Large intestine (tissue), 3 donors: Measurements from ENCODE around the gene SMC3. TPM values are rescaled to one million over a fixed set of nuclear protein-coding genes. Genes with fewer than 3 reads are reported as not detected.
"Not testable (repeated sequence)": the region's sequence is repeated elsewhere in the genome, so short reads cannot be mapped to it uniquely, and the experiment has no call there.

Source experiments
- DNase-seq, 2 donors: peaks; one replicate each; pipeline versions ENCODE4 v3.0.0 to v3.0.0-alpha.2; 2013
- H3K27ac ChIP-seq: one replicate; pipeline ENCODE4 v1.5.1; 2013; ENCODE audit warnings: low read length
- H3K27me3 ChIP-seq: 2 replicates; pipeline ENCODE4 v1.6.1; 2013; ENCODE audit warnings: low read length; ENCODE audit not compliant: control insufficient read depth, insufficient read depth
- H3K36me3 ChIP-seq: 2 replicates; pipeline ENCODE4 v1.6.1; 2013; ENCODE audit warnings: low read length; ENCODE audit not compliant: control insufficient read depth, insufficient read depth
- H3K4me1 ChIP-seq: one replicate; pipeline ENCODE4 v1.6.1; 2013; ENCODE audit warnings: low read length; ENCODE audit not compliant: control insufficient read depth, insufficient read depth
- H3K4me3 ChIP-seq: one replicate; pipeline ENCODE4 v1.5.1; 2013; ENCODE audit warnings: low read length
- H3K9me3 ChIP-seq: one replicate; pipeline ENCODE4 v1.6.1; 2013; ENCODE audit warnings: mild to moderate bottlenecking, low read depth, low read length, moderate library complexity; ENCODE audit not compliant: control insufficient read depth
- WGBS: methylation state at CpG from one replicate; pipeline ENCODE4 v1.1.5; 2013; ENCODE audit warnings: low lambda C conversion rate; ENCODE audit not compliant: insufficient coverage; 5-methylcytosine and 5-hydroxymethylcytosine counted together
- polyA plus RNA-seq: library from polyadenylated mRNA; unstranded; fragments of 120-200 nt; gene quantifications from one replicate; pipeline ENCODE4 v1.2.1, GENCODE V29; 2013

SMC3 gene
- polyA plus RNA-seq, 1 donor: 62.6 TPM

GRCh38 chr10:110528997-110529524 lies 38.4 kb upstream of the SMC3 start:
- not testable (repeated sequence) for DNase-seq, H3K27me3 ChIP-seq, H3K9me3 ChIP-seq, H3K27ac ChIP-seq, H3K36me3 ChIP-seq, H3K4me3 ChIP-seq
- WGBS: no CpG with 5 or more reads among the region's 8 CpGs
- peaks cover 17% of the 10 kb centered on the region for H3K4me1 ChIP-seq

DNA sequence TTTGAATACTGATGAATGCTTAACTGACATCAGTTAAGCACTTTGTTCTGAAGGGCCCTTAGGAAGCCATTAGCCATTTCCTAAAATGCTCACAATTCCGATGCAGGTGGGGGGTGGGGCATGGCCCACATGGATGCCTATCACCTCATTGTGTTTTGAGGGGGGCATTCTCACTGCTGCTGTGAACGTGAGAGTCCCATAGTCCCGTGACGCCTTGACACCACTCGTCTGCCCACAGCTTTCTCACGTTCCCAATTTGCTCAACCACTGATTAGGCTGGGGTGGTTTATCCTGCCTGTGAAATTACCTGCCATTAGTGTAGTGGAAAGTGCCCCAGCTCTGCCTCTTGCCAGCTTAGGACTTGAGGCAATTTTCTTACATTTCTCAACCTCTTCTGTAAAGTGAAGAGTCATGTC lies 37.9 kb upstream of the SMC3 start:
- Histone ChIP-seq H3K27ac (no peak overlapping the region), H3K9me3 (no peaks in the 10 kb centered on the region), H3K4me3 (no peak overlapping the region), H3K27me3 (no peaks in the 10 kb centered on the region), H3K36me3 (no peaks in the 10 kb centered on the region), H3K4me1 (peaks cover 17% of the 10 kb centered on the region)
- no peak for DNase-seq
- WGBS: no CpG with 5 or more reads among the region's 6 CpGs

DNA sequence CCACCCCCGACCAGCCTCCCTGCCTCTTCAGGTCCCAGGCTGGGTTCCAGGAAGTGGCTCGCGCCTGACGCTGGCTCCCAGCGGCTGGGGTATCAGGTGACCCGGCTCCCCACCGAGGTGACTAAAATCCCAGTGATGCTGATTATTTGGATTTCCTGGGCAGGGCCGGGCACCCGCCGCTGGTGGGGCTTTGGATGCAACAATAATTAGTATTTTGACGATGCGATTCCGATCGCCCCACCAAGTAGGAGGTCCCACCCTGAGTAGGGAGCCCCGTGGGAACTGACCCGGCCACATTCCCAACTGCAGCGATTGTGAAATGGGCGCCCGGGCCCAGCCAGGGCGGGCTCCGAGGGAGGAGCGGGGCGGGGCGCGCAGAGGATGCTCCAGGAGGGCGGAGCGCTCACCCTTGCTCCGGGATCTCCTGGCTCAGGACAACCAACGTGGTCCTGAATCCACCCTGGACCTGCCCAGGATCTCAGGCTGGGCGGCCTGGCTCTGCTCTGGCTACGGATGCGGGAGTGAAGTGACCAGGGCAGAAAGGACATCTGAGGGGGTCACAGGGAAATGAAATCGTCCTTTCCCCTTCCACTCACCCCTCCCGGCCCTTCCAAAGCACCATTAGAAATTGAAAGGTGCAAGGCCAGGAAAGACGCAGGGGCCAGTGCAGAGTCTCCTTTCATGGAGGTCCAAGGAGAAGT lies 37.2 kb upstream of the SMC3 start:
- peak; percentile 39 to 73 for DNase-seq
- Histone ChIP-seq H3K27me3 (no peaks in the 10 kb centered on the region), H3K27ac (no peak overlapping the region), H3K4me3 (peak overlapping the region; percentile 21), H3K4me1 (peaks cover 10% of the 10 kb centered on the region), H3K9me3 (no peaks in the 10 kb centered on the region), H3K36me3 (no peaks in the 10 kb centered on the region)
- WGBS: no CpG with 5 or more reads among the region's 35 CpGs

GRCh38 chr10:110531687-110532086 lies 35.8 kb upstream of the SMC3 start:
- Histone ChIP-seq H3K9me3 (no peaks in the 10 kb centered on the region), H3K4me3 (no peak overlapping the region), H3K27ac (no peak overlapping the region), H3K36me3 (no peaks in the 10 kb centered on the region), H3K27me3 (no peaks in the 10 kb centered on the region), H3K4me1 (peaks cover 2% of the 10 kb centered on the region)
- WGBS: no CpG with 5 or more reads among the region's 2 CpGs
- DNase-seq: no peak

GRCh38 chr10:110532628-110533027 lies 34.9 kb upstream of the SMC3 start:
- H3K27me3 ChIP-seq: not testable (repeated sequence)

DNA sequence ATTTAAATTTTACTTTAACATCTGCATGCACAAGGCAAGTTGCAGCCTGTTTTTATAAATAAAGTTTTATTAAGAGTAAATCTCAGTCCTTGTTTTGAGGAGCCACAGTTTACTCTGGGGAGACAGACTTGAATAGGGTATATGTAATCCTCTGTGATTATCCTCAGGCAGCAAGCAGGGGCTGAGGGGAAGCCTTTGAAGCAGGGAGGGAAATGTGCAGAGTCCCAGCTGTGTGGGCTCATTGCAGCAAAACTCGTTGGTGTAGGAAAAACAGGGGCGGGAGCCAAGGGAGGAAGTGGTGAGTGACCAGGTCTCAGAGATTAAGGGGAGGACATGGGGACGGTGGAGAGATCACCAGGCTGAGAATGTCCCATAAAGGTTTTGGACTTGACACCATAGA lies 34.3 kb upstream of the SMC3 start:
- Histone ChIP-seq H3K27ac (no peak overlapping the region), H3K36me3 (no peaks in the 10 kb centered on the region), H3K27me3 (no peaks in the 10 kb centered on the region), H3K9me3 (no peaks in the 10 kb centered on the region), H3K4me3 (no peak overlapping the region), H3K4me1 (peaks cover 2% of the 10 kb centered on the region)
- DNase-seq: no peak
- no CpG with 5 or more reads among the region's 3 CpGs for WGBS

More at GRCh38 chr10:110532628-110533027, 34.9 kb upstream of the SMC3 start:
- not testable (repeated sequence) for H3K9me3 ChIP-seq, H3K27ac ChIP-seq, DNase-seq, H3K4me3 ChIP-seq, H3K36me3 ChIP-seq, H3K4me1 ChIP-seq
- WGBS: no CpG with 5 or more reads among the region's 4 CpGs

DNA sequence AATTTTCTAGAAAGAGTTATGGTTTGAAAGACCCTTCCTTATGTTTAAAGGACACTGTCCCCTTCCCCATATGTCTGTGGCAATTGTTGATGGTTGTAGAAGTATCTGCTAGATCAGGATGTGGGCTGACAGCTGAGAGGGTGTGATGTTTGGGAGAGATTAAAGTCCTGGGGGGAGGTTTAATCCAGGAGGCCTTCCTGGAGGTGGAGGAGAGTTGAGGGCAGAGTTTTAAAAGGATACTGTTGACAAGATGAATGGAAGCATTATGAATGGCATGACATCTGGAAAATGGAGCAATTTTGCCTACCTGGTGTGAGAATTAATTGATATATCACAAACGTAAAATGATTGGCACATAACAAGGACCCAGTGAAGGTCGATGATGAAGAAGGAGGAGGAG lies 32.9 kb upstream of the SMC3 start:
- no CpG with 5 or more reads among the region's 2 CpGs for WGBS
- Histone ChIP-seq H3K4me3 (no peak overlapping the region), H3K27me3 (no peaks in the 10 kb centered on the region), H3K27ac (no peak overlapping the region), H3K36me3 (no peaks in the 10 kb centered on the region), H3K4me1 (peaks cover 7% of the 10 kb centered on the region), H3K9me3 (no peaks in the 10 kb centered on the region)
- no peak for DNase-seq

GRCh38 chr10:110535958-110536891 lies 31.3 kb upstream of the SMC3 start:
- 80% methylated on average over 1 of the region's 12 CpGs for WGBS
- no peak overlapping the region for H3K4me3 ChIP-seq
- H3K4me1 ChIP-seq: peaks cover 10% of the 10 kb centered on the region
- no peaks in the 10 kb centered on the region for H3K27me3 ChIP-seq
- H3K27ac ChIP-seq: no peak overlapping the region
- H3K36me3 ChIP-seq: no peaks in the 10 kb centered on the region
- no peaks in the 10 kb centered on the region for H3K9me3 ChIP-seq
- no peak for DNase-seq

DNA sequence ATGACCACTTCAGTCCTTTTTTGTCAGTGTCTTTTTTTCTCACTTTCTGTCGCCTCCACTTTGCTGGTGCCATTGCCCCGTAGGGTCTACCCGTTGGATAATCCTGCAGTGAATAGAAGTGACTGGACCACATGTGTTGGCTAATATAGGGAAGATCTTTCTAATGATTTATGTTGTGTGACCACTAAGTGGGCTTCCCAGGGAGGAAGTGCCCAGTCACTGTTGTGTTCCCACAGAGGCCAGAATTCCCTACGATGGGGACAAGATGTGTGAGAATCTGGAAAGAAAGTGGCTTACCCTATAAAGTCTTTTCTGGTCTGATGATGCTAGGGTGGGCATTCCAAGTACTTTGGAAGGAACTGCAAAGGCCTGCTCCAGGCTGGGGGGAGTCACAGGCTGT lies 28.4 kb upstream of the SMC3 start:
- Histone ChIP-seq H3K27ac (no peak overlapping the region), H3K27me3 (no peaks in the 10 kb centered on the region), H3K4me1 (peaks cover 10% of the 10 kb centered on the region), H3K9me3 (no peaks in the 10 kb centered on the region), H3K36me3 (no peaks in the 10 kb centered on the region), H3K4me3 (no peak overlapping the region)
- no CpG with 5 or more reads among the region's 4 CpGs for WGBS
- no peak for DNase-seq

DNA sequence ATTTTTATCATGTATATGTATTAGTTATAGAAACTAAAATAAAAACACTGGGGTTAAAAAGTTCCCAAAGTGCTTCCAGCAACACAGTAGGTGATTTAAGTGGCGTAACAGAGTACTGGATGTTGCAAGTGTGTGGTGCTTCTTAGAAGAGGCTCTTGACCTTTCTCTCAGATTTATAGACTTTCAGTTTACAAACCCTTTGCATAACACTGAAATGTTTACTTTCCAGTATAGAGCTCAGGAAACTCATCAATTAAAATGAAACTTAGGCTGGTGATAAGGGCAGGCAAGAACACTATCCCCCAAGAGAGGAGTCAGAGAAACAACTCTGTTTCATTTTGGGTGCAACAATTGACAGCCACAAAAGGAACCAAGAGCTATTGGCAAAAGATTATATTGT lies 27.5 kb upstream of the SMC3 start:
- Histone ChIP-seq H3K4me1 (peaks cover 10% of the 10 kb centered on the region), H3K4me3 (no peak overlapping the region), H3K27me3 (no peaks in the 10 kb centered on the region), H3K27ac (no peak overlapping the region), H3K9me3 (no peaks in the 10 kb centered on the region), H3K36me3 (no peaks in the 10 kb centered on the region)
- WGBS: no CpG with 5 or more reads among the region's 1 CpG
- peak in 1 of 2 donors; percentile 58 for DNase-seq
